Measurements from ENCODE around the gene PITPNM1.

PITPNM1 gene

DNA sequence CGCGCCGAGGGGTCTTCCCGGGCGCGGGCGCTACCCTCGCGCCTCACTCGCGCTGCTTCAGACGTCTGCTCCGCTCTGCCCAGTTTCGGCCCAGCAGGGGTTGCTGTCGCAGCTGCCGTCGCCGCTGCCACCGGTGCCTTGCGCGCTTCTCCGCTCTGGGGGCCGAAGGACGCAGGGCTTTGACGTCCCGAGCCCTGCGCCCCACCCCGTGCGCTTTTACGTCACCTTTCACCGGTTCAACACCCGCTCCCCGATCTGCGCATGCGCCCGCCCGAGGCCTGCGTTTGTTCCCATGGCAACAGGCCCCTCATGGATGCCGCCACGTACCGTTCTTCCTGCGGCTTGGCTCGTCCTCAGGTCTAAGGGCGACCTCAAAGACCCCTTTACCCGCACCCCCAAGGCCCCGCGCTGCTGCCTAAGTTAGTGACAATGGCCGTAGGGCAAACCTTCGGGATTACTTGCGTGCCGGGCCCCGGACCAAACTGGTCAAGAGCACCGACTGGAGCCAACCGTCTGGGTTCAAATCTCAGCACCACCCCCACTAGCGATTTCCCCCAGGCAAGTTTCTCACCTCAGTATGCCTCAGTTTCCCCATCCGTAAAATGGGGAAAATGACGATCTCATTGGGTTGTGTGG is 3.4 kb upstream of the PITPNM1 start:
- Histone ChIP-seq H2BK15ac (ENCODE audit: low read depth, poor library complexity, severe bottlenecking) (peak overlapping the region; percentile 83), H4K91ac (ENCODE audit: low read length) (peak overlapping the region; percentile 44), H2AK5ac (ENCODE audit: low read length, severe bottlenecking) (peak overlapping the region; percentile 90), H3K27me3 (ENCODE audit: control insufficient read depth in 1 of 2, insufficient read depth in 1 of 2, low read length in 2 of 2) (peaks cover 0 to 3% of the 10 kb centered on the region in 2 experiments), H4K8ac (ENCODE audit: low read length) (peak overlapping the region; percentile 89), H2AFZ (ENCODE audit: low read depth, low read length) (peak overlapping the region; percentile 92), H3K4ac (ENCODE audit: low read depth in 1 of 2, low read length in 2 of 2) (peak overlapping the region; percentile 39 to 84), H3K79me1 (replicated peaks; ENCODE audit: low read length, poor library complexity, severe bottlenecking) (no peaks in the 10 kb centered on the region), H3K23ac (ENCODE audit: low read length in 2 of 2) (no peak overlapping the region), H3K36me3 (ENCODE audit: control insufficient read depth in 1 of 2, insufficient read depth in 2 of 2, low read depth in 1 of 2, low read length in 2 of 2) (peaks cover 0 to 13% of the 10 kb centered on the region in 2 experiments), H3K9ac (ENCODE audit: low read length) (peak overlapping the region; percentile 94), H3K4me1 (ENCODE audit: control insufficient read depth, insufficient read depth, low read depth, low read length) (peaks cover 30% of the 10 kb centered on the region), H2BK120ac (ENCODE audit: low read depth, low read length) (peak overlapping the region; percentile 39), H3K4me2 (ENCODE audit: low read length, poor library complexity, severe bottlenecking) (peak overlapping the region; percentile 75), H3K18ac (ENCODE audit: low read depth in 1 of 2, low read length in 2 of 2) (peak overlapping the region; percentile 87 to 90), H3K27ac (ENCODE audit: low read length, poor library complexity, severe bottlenecking) (peak overlapping the region; percentile 68), H3K14ac (ENCODE audit: low read length in 2 of 2) (peak overlapping the region in 1 of 2 experiments; percentile 95), H3K4me3 (ENCODE audit: insufficient read depth in 1 of 2, low read depth in 1 of 2, low read length in 2 of 2) (peak overlapping the region; percentile 87 to 90), H3K9me3 (ENCODE audit: control insufficient read depth, low read length) (no peaks in the 10 kb centered on the region), H2BK5ac (ENCODE audit: low read depth, low read length, poor library complexity, severe bottlenecking) (peak overlapping the region; percentile 60), H2BK12ac (ENCODE audit: low read length in 2 of 2) (no peak overlapping the region)
- DNase-seq: peak; percentile 97
- under 1% methylated on average over 54 of the region's 57 CpGs for WGBS

DNA sequence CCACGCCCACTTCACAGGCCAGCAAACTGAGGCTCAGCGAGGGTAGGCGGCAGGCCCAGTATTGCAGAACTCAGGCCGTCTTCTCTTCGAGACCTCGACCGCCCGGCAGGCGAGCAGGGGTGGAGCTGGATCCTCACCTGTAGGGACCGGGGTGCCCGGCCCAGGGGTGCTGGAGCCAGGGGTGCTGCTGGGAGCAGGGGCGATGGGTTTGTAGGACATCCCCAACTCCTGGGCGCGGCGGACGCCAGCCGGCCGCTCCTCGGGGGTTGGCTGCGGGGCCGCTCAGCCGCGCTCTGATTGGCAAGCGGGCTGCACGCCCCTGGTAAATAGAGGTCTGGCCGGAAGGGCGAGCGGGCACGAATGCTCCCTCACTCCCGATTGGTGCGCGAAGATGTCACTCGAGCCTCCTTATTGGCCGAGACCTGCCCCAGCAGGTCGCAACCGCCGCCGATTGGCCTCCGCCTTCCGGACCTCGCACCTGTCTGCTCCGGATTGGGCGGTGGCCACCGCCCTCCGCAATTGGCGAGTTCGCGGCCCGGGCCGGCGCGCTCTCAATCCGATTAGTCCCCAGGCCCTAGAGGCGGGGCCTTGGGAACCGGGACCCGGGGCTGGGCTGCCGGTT is 2.8 kb upstream of the PITPNM1 start, which contains the start of gene CDK2AP2:
Gene CDK2AP2 (minus strand): TSS at position 299 of the 622 bp plus-strand sequence. CDS start 80 bp downstream, at position 219.
- peak within 1 kb of the TSS in 1 of 2 experiments; percentile 33 for H2BK12ac ChIP-seq (ENCODE audit: low read length in 2 of 2)
- H4K8ac ChIP-seq (ENCODE audit: low read length): peak within 1 kb of the TSS; percentile 89
- H3K9ac ChIP-seq (ENCODE audit: low read length): peak within 1 kb of the TSS; percentile 94
- peak within 1 kb of the TSS; percentile 44 for H4K91ac ChIP-seq (ENCODE audit: low read length)
- H3K4me3 ChIP-seq (ENCODE audit: insufficient read depth in 1 of 2, low read depth in 1 of 2, low read length in 2 of 2): peak within 1 kb of the TSS; percentile 87 to 90
- H3K4ac ChIP-seq (ENCODE audit: low read depth in 1 of 2, low read length in 2 of 2): peak within 1 kb of the TSS; percentile 39 to 84
- H3K36me3 ChIP-seq (ENCODE audit: control insufficient read depth in 1 of 2, insufficient read depth in 2 of 2, low read depth in 1 of 2, low read length in 2 of 2): peaks cover 0 to 20% of the 10 kb centered on the region in 2 experiments
- H2BK120ac ChIP-seq (ENCODE audit: low read depth, low read length): peak within 1 kb of the TSS; percentile 39
- H3K23ac ChIP-seq (ENCODE audit: low read length in 2 of 2): peak within 1 kb of the TSS in 1 of 2 experiments; percentile 23
- H3K27ac ChIP-seq (ENCODE audit: low read length, poor library complexity, severe bottlenecking): peak within 1 kb of the TSS; percentile 76
- peak within 1 kb of the TSS; percentile 94 for H2AFZ ChIP-seq (ENCODE audit: low read depth, low read length)
- peak within 1 kb of the TSS; percentile 83 for H2BK15ac ChIP-seq (ENCODE audit: low read depth, poor library complexity, severe bottlenecking)
- H3K4me1 ChIP-seq (ENCODE audit: control insufficient read depth, insufficient read depth, low read depth, low read length): peaks cover 37% of the 10 kb centered on the region
- H3K18ac ChIP-seq (ENCODE audit: low read depth in 1 of 2, low read length in 2 of 2): peak within 1 kb of the TSS; percentile 87 to 90
- peak; percentile 100 for DNase-seq
- H3K79me1 ChIP-seq (replicated peaks; ENCODE audit: low read length, poor library complexity, severe bottlenecking): no peaks in the 10 kb centered on the region
- under 1% methylated on average over 57 of the region's 57 CpGs for WGBS
- peak within 1 kb of the TSS; percentile 75 for H3K4me2 ChIP-seq (ENCODE audit: low read length, poor library complexity, severe bottlenecking)
- no peaks in the 10 kb centered on the region for H3K9me3 ChIP-seq (ENCODE audit: control insufficient read depth, low read length)
- peak within 1 kb of the TSS in 1 of 2 experiments; percentile 95 for H3K14ac ChIP-seq (ENCODE audit: low read length in 2 of 2)
- peaks cover 0 to 3% of the 10 kb centered on the region in 2 experiments for H3K27me3 ChIP-seq (ENCODE audit: control insufficient read depth in 1 of 2, insufficient read depth in 1 of 2, low read length in 2 of 2)
- H2BK5ac ChIP-seq (ENCODE audit: low read depth, low read length, poor library complexity, severe bottlenecking): peak within 1 kb of the TSS; percentile 60
- peak within 1 kb of the TSS; percentile 90 for H2AK5ac ChIP-seq (ENCODE audit: low read length, severe bottlenecking)

DNA sequence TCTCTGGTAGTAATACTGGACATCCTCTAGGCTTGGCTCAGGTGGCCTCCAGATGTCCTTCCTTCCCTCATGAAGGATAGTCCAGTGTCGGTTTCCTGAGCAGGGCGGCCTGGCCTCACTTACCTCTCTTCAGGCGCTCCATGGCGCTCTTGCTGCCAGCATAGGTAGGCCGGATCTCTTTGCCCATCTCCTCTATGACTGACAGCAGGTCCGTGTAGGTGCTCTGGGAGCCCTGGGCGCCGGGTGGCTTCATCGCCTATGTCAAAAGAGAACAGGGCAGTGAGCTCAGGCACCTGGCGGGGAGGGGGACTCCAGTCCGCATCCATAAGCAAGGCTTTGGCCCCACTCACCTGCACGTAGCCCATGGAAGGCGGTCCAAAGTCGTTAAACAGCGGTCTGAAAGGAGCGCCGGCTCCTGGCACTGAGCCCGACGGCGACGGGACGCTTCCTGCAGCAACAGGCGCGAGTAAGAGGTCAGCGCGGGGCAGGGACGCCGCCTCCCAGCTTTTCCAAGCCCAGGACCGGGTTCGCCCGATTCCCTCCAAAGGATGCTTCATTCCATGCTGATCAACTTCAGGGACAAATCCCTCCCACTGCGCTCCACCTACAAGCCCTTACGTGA is 2.2 kb upstream of the PITPNM1 start:
- Histone ChIP-seq H3K14ac (ENCODE audit: low read length in 2 of 2) (peak overlapping the region in 1 of 2 experiments; percentile 26), H3K27me3 (ENCODE audit: control insufficient read depth in 1 of 2, insufficient read depth in 1 of 2, low read length in 2 of 2) (peaks cover 0 to 3% of the 10 kb centered on the region in 2 experiments), H4K8ac (ENCODE audit: low read length) (peak overlapping the region; percentile 8), H3K4ac (ENCODE audit: low read depth in 1 of 2, low read length in 2 of 2) (peak overlapping the region in 1 of 2 experiments; percentile 9), H2BK5ac (ENCODE audit: low read depth, low read length, poor library complexity, severe bottlenecking) (no peak overlapping the region), H3K18ac (ENCODE audit: low read depth in 1 of 2, low read length in 2 of 2) (peak overlapping the region in 1 of 2 experiments; percentile 50), H2BK15ac (ENCODE audit: low read depth, poor library complexity, severe bottlenecking) (no peak overlapping the region), H3K79me1 (replicated peaks; ENCODE audit: low read length, poor library complexity, severe bottlenecking) (peaks cover 3% of the 10 kb centered on the region), H3K4me3 (ENCODE audit: insufficient read depth in 1 of 2, low read depth in 1 of 2, low read length in 2 of 2) (peak overlapping the region; percentile 69 to 87), H3K9ac (ENCODE audit: low read length) (peak overlapping the region; percentile 94), H3K4me1 (ENCODE audit: control insufficient read depth, insufficient read depth, low read depth, low read length) (peaks cover 41% of the 10 kb centered on the region), H2AK5ac (ENCODE audit: low read length, severe bottlenecking) (peak overlapping the region; percentile 38), H2BK120ac (ENCODE audit: low read depth, low read length) (peak overlapping the region; percentile 21), H2AFZ (ENCODE audit: low read depth, low read length) (peak overlapping the region; percentile 94), H3K4me2 (ENCODE audit: low read length, poor library complexity, severe bottlenecking) (peak overlapping the region; percentile 73), H3K27ac (ENCODE audit: low read length, poor library complexity, severe bottlenecking) (peak overlapping the region; percentile 76), H2BK12ac (ENCODE audit: low read length in 2 of 2) (peak overlapping the region in 1 of 2 experiments; percentile 33), H3K23ac (ENCODE audit: low read length in 2 of 2) (peak overlapping the region in 1 of 2 experiments; percentile 23), H3K9me3 (ENCODE audit: control insufficient read depth, low read length) (no peaks in the 10 kb centered on the region), H4K91ac (ENCODE audit: low read length) (no peak overlapping the region), H3K36me3 (ENCODE audit: control insufficient read depth in 1 of 2, insufficient read depth in 2 of 2, low read depth in 1 of 2, low read length in 2 of 2) (peaks cover 0 to 25% of the 10 kb centered on the region in 2 experiments)
- WGBS: 26% methylated on average over 33 of the region's 33 CpGs
- no peak for DNase-seq

All from mesenchymal stem cell (in vitro differentiated cells and primary cell).